ENCODE results near the gene CSNK2A1. TPM values are rescaled to one million over a fixed set of nuclear protein-coding genes. Genes with fewer than 3 reads are reported as not detected.

The CSNK2A1 gene
- total and polyA plus RNA-seq, 11 donors = 30.3 to 136 (median 119) TPM

GRCh38 chr20:571754-572441, 28.3 kb upstream of the CSNK2A1 start:
- ATAC-seq (peak; percentile 67 to 81 (median 72)), DNase-seq (peak; percentile 85 to 92 (median 88))
- Histone ChIP-seq H3K36me3 (no peaks in the 10 kb centered on the region), H3K4me3 (peak overlapping the region in 9 of 12 donors; percentile 8 to 39 (median 28)), H3K27me3 (peaks cover 0 to 7% (median 0%) of the 10 kb centered on the region in 9 donors), H3K4me1 (peaks cover 4 to 84% (median 65%) of the 10 kb centered on the region in 12 donors), H3K9me3 (no peaks in the 10 kb centered on the region), H3K27ac (peak overlapping the region; percentile 51 to 94 (median 82))
- intact Hi-C loops (cut with DNase I) = loop anchor here in 5 of 10 donors (2.0 to 5.0 kb wide), 3 partner anchors 23 to 35 kb away; no protein-coding TSS in a partner anchor
- 15 to 25% (median 22%) methylated on average over 24 of the region's 24 CpGs for WGBS, 4 donors
- TF ChIP-seq POLR2A (IDR thresholded peaks at IDR 0.05) = no peak
- TF ChIP-seq, protein P1, sequence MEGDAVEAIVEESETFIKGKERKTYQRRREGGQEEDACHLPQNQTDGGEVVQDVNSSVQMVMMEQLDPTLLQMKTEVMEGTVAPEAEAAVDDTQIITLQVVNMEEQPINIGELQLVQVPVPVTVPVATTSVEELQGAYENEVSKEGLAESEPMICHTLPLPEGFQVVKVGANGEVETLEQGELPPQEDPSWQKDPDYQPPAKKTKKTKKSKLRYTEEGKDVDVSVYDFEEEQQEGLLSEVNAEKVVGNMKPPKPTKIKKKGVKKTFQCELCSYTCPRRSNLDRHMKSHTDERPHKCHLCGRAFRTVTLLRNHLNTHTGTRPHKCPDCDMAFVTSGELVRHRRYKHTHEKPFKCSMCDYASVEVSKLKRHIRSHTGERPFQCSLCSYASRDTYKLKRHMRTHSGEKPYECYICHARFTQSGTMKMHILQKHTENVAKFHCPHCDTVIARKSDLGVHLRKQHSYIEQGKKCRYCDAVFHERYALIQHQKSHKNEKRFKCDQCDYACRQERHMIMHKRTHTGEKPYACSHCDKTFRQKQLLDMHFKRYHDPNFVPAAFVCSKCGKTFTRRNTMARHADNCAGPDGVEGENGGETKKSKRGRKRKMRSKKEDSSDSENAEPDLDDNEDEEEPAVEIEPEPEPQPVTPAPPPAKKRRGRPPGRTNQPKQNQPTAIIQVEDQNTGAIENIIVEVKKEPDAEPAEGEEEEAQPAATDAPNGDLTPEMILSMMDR (IDR thresholded peaks at IDR 0.05) = no peak

- no peaks in the 10 kb centered on the region for H3K9me3 ChIP-seq
- peaks cover 4 to 55% (median 48%) of the 10 kb centered on the region in 12 donors for H3K4me1 ChIP-seq
- ATAC-seq = no peak
- DNase-seq = no peak
- intact Hi-C loops (cut with DNase I) = loop anchor here in 3 of 10 donors (1.0 to 10.0 kb wide), 3 partner anchors 33 to 214 kb away; no protein-coding TSS in a partner anchor
- H3K4me3 ChIP-seq = peak overlapping the region in 5 of 12 donors; percentile 1 to 13 (median 7)
- WGBS, 4 donors = 36 to 48% (median 41%) methylated on average over 14 of the region's 14 CpGs
- no peak for TF ChIP-seq POLR2A (IDR thresholded peaks at IDR 0.05)
- TF ChIP-seq, protein P1 (IDR thresholded peaks at IDR 0.05) = no peak
- peak overlapping the region in 11 of 12 donors; percentile 58 to 94 (median 70) for H3K27ac ChIP-seq
- H3K36me3 ChIP-seq = no peaks in the 10 kb centered on the region
- peaks cover 0 to 7% (median 0%) of the 10 kb centered on the region in 9 donors for H3K27me3 ChIP-seq
These were observed 25.3 kb upstream of the CSNK2A1 start for GRCh38 chr20:568673-569415.

- DNase-seq = peak; percentile 74 to 84 (median 78)
- 14 to 28% (median 15%) methylated on average over 10 to 20 of the region's 20 CpGs for WGBS, 4 donors
- H3K9me3 ChIP-seq = no peaks in the 10 kb centered on the region
- TF ChIP-seq, protein P1 (IDR thresholded peaks at IDR 0.05) = no peak
- no peak for TF ChIP-seq POLR2A (IDR thresholded peaks at IDR 0.05)
- peaks cover 0 to 7% (median 0%) of the 10 kb centered on the region in 9 donors for H3K27me3 ChIP-seq
- ATAC-seq = peak; percentile 72 to 85 (median 78)
- peak overlapping the region in 5 of 12 donors; percentile 1 to 13 (median 7) for H3K4me3 ChIP-seq
- no peaks in the 10 kb centered on the region for H3K36me3 ChIP-seq
- intact Hi-C loops (cut with DNase I) = loop anchor here in 3 of 10 donors (1.0 to 10.0 kb wide), 3 partner anchors 34 to 213 kb away; no protein-coding TSS in a partner anchor
- H3K4me1 ChIP-seq = peaks cover 4 to 50% (median 41%) of the 10 kb centered on the region in 12 donors
- peak overlapping the region in 11 of 12 donors; percentile 5 to 94 (median 78) for H3K27ac ChIP-seq
These were observed 24.6 kb upstream of the CSNK2A1 start for GRCh38 chr20:568097-568652.
